Progenitor cell of endocrine pancreas (in vitro differentiated cells): ENCODE results near the gene MAP4K4. TPM values are rescaled to one million over a fixed set of nuclear protein-coding genes. Genes with fewer than 3 reads are reported as not detected.

Experiments
- DNase-seq: peaks from one replicate; pipeline ENCODE4 v3.0.0; 2021; ENCODE audit warnings: low spot score; ENCODE audit not compliant: unreplicated experiment
- H3K27ac Mint-ChIP-seq: 2 replicates; pipeline ENCODE4 v1.8.0; 2021; ENCODE audit warnings: mild to moderate bottlenecking, moderate library complexity, mixed read lengths
- H3K27me3 Mint-ChIP-seq: 2 replicates; pipeline ENCODE4 v1.8.0; 2021; ENCODE audit warnings: mixed read lengths
- H3K36me3 Mint-ChIP-seq: 2 replicates; pipeline ENCODE4 v1.8.0; 2022; ENCODE audit warnings: mixed read lengths; ENCODE audit not compliant: insufficient read depth
- H3K4me1 Mint-ChIP-seq: 2 replicates; pipeline ENCODE4 v1.8.0; 2021; ENCODE audit warnings: low read depth, mixed read lengths
- H3K4me3 Mint-ChIP-seq: 2 replicates; pipeline ENCODE4 v1.8.0; 2021; ENCODE audit warnings: low read depth, mild to moderate bottlenecking, moderate library complexity, mixed read lengths
- H3K9me3 Mint-ChIP-seq: 2 replicates; pipeline ENCODE4 v1.8.0; 2021; ENCODE audit warnings: low read depth, mixed read lengths
- total RNA-seq: library from RNA; stranded (reverse); gene quantifications from 2 replicates; pipeline ENCODE4 v1.2.1, GENCODE V29; 2021
- TF ChIP-seq, protein P1 (sequence below): fragments of 200-600 bp; sonication (generic); IDR thresholded peaks from one replicate; pipeline ENCODE4 v1.5.0; 2021; ENCODE audit warnings: antibody characterized with exemption, mild to moderate bottlenecking; ENCODE audit not compliant: unreplicated experiment

The MAP4K4 gene
- total RNA-seq, 1 donor from 2014 or later: 171 TPM

- Mint-ChIP-seq H3K4me3 (no peak overlapping the region), H3K27ac (no peak overlapping the region), H3K4me1 (peaks cover 10% of the 10 kb centered on the region), H3K36me3 (peaks cover 4% of the 10 kb centered on the region), H3K9me3 (no peaks in the 10 kb centered on the region), H3K27me3 (no peaks in the 10 kb centered on the region)
- no peak for DNase-seq
- TF ChIP-seq, protein P1, sequence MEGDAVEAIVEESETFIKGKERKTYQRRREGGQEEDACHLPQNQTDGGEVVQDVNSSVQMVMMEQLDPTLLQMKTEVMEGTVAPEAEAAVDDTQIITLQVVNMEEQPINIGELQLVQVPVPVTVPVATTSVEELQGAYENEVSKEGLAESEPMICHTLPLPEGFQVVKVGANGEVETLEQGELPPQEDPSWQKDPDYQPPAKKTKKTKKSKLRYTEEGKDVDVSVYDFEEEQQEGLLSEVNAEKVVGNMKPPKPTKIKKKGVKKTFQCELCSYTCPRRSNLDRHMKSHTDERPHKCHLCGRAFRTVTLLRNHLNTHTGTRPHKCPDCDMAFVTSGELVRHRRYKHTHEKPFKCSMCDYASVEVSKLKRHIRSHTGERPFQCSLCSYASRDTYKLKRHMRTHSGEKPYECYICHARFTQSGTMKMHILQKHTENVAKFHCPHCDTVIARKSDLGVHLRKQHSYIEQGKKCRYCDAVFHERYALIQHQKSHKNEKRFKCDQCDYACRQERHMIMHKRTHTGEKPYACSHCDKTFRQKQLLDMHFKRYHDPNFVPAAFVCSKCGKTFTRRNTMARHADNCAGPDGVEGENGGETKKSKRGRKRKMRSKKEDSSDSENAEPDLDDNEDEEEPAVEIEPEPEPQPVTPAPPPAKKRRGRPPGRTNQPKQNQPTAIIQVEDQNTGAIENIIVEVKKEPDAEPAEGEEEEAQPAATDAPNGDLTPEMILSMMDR: no peak
Measured at GRCh38 chr2:101717071-101717845, 19.8 kb downstream of the MAP4K4 start.

DNA sequence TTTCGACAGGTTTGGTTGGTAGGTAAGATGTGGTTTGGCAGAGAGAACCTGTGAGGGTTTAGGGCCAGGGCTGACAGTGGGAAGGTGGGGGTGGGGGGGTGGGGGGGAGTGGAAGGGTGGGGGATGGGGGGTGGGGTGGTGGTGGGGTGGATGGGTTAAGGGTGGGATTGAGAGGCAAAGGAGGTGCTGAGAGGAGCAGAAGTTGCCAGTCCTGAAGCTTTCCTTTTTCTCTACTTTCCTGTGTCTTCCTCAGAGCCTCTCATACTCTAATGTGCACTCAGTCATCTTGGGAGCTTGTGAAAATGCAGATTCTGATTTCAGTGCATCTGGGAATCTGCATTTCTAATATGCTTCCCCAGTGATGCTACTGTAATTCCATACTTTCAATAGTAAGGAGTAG lies 21.0 kb downstream of the MAP4K4 start:
- no peaks in the 10 kb centered on the region for H3K27me3 Mint-ChIP-seq
- H3K27ac Mint-ChIP-seq: no peak overlapping the region
- TF ChIP-seq, protein P1: no peak
- no peak overlapping the region for H3K4me3 Mint-ChIP-seq
- no peak for DNase-seq
- H3K9me3 Mint-ChIP-seq: no peaks in the 10 kb centered on the region
- peaks cover 5% of the 10 kb centered on the region for H3K36me3 Mint-ChIP-seq
- peaks cover 17% of the 10 kb centered on the region for H3K4me1 Mint-ChIP-seq

- no peak for DNase-seq
- TF ChIP-seq, protein P1: no peak
- peaks cover 5% of the 10 kb centered on the region for H3K36me3 Mint-ChIP-seq
- H3K27ac Mint-ChIP-seq: no peak overlapping the region
- H3K27me3 Mint-ChIP-seq: no peaks in the 10 kb centered on the region
- no peak overlapping the region for H3K4me3 Mint-ChIP-seq
- H3K9me3 Mint-ChIP-seq: no peaks in the 10 kb centered on the region
- H3K4me1 Mint-ChIP-seq: peaks cover 21% of the 10 kb centered on the region
Measured at GRCh38 chr2:101718993-101719571, 21.6 kb downstream of the MAP4K4 start.

DNA sequence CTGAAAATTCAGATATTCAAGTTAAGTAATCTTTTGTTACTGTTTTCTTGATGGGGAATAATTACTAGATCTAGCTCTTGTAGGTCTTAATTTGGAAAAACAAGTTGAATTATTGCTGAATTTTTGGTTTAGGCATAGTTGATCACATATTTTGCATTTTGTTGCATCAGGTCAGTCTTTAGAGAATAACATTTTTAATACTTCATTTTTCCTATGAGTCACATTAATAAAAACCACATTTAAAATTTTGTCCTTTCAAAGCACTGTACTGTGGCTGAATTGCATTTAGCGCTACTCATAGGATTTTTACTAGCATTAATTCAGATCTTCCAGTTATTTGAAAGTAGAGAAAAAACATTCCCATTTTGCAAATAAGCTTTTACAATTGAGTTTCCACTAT lies 23.2 kb downstream of the MAP4K4 start:
- Mint-ChIP-seq H3K9me3 (no peaks in the 10 kb centered on the region), H3K27me3 (no peaks in the 10 kb centered on the region), H3K36me3 (peaks cover 5% of the 10 kb centered on the region), H3K4me3 (no peak overlapping the region), H3K4me1 (peaks cover 21% of the 10 kb centered on the region), H3K27ac (no peak overlapping the region)
- DNase-seq: no peak
- TF ChIP-seq, protein P1: no peak

- no peak overlapping the region for H3K27ac Mint-ChIP-seq
- TF ChIP-seq, protein P1: no peak
- H3K36me3 Mint-ChIP-seq: peaks cover 1% of the 10 kb centered on the region
- peaks cover 14% of the 10 kb centered on the region for H3K4me1 Mint-ChIP-seq
- no peaks in the 10 kb centered on the region for H3K9me3 Mint-ChIP-seq
- no peak for DNase-seq
- H3K4me3 Mint-ChIP-seq: no peak overlapping the region
- no peaks in the 10 kb centered on the region for H3K27me3 Mint-ChIP-seq
Measured at GRCh38 chr2:101722864-101723263, 25.4 kb downstream of the MAP4K4 start.
